GM12891 (cell line): Measurements from ENCODE around the gene TSPAN3.

Experiments used
- PAX5 ChIP-seq: IDR thresholded peaks from 2 replicates; pipeline ENCODE4 v1.6.1; 2011; ENCODE audit warnings: low read length, moderate library complexity, mild to moderate bottlenecking; ENCODE audit not compliant: insufficient read depth, severe bottlenecking
- POLR2A ChIP-seq: IDR thresholded peaks from 2 replicates; pipeline ENCODE4 v1.6.1; 2011; ENCODE audit warnings: low read depth, low read length, control low read depth
- POLR2AphosphoS5 ChIP-seq: IDR thresholded peaks from 2 replicates; pipeline ENCODE4 v1.6.1; 2011; ENCODE audit warnings: low read depth, low read length, control low read depth
- POU2F2 ChIP-seq: IDR thresholded peaks from 2 replicates; pipeline ENCODE4 v1.6.1; 2011; ENCODE audit warnings: low read depth, mild to moderate bottlenecking, control low read depth, low read length, moderate library complexity
- TAF1 ChIP-seq: IDR thresholded peaks from 2 replicates; pipeline ENCODE4 v1.6.1; 2011; ENCODE audit warnings: low read depth, low read length, control low read depth

- TF ChIP-seq TAF1 (no peak), PAX5 (no peak), POLR2AphosphoS5 (no peak), POLR2A (no peak), POU2F2 (no peak)
Observed at GRCh38 chr15:77035584-77035983, 35.3 kb downstream of the TSPAN3 start.
